Measurements from ENCODE around the gene ARHGAP26. TPM values are rescaled to one million over a fixed set of nuclear protein-coding genes. Genes with fewer than 3 reads are reported as not detected.

ARHGAP26 gene
- total RNA-seq, 4 donors from 2014 or later, result 12.4 to 49.5 (median 31.8) TPM

DNA sequence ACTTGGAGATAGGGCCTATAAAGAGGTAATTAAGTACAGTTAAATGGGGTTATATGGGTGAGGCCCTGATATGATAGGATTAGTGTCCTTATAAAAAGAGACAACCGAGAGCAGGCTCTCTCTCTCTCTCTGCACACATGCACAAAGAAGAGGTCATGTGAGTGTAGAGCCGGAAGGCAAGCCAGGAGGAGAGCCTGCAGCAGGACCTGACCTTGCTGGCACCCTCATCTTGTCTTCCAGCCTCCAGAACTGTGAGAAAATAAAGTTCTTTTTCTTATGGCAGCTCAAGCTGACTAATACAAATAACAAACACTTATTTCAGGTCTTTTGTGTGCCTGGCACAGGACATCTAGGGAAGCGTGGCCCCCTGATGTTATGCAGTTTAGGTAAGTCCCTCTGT, 62.1 kb downstream of the ARHGAP26 start:
- intact Hi-C loops (cut with DNase I; ENCODE audit: low total_unique reads), result no loop called here
- Histone ChIP-seq H3K36me3 (no peaks in the 10 kb centered on the region), H3K27ac (no peak overlapping the region), H3K4me3 (no peak overlapping the region), H3K27me3 (no peaks in the 10 kb centered on the region), H3K4me1 (peaks cover 0 to 15% of the 10 kb centered on the region in 2 donors), H3K9me3 (no peaks in the 10 kb centered on the region)
- TF ChIP-seq, protein P1, sequence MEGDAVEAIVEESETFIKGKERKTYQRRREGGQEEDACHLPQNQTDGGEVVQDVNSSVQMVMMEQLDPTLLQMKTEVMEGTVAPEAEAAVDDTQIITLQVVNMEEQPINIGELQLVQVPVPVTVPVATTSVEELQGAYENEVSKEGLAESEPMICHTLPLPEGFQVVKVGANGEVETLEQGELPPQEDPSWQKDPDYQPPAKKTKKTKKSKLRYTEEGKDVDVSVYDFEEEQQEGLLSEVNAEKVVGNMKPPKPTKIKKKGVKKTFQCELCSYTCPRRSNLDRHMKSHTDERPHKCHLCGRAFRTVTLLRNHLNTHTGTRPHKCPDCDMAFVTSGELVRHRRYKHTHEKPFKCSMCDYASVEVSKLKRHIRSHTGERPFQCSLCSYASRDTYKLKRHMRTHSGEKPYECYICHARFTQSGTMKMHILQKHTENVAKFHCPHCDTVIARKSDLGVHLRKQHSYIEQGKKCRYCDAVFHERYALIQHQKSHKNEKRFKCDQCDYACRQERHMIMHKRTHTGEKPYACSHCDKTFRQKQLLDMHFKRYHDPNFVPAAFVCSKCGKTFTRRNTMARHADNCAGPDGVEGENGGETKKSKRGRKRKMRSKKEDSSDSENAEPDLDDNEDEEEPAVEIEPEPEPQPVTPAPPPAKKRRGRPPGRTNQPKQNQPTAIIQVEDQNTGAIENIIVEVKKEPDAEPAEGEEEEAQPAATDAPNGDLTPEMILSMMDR (IDR thresholded peaks at IDR 0.05), result no peak
- no peak for TF ChIP-seq POLR2A (IDR thresholded peaks at IDR 0.05)
- DNase-seq, result no peak

DNA sequence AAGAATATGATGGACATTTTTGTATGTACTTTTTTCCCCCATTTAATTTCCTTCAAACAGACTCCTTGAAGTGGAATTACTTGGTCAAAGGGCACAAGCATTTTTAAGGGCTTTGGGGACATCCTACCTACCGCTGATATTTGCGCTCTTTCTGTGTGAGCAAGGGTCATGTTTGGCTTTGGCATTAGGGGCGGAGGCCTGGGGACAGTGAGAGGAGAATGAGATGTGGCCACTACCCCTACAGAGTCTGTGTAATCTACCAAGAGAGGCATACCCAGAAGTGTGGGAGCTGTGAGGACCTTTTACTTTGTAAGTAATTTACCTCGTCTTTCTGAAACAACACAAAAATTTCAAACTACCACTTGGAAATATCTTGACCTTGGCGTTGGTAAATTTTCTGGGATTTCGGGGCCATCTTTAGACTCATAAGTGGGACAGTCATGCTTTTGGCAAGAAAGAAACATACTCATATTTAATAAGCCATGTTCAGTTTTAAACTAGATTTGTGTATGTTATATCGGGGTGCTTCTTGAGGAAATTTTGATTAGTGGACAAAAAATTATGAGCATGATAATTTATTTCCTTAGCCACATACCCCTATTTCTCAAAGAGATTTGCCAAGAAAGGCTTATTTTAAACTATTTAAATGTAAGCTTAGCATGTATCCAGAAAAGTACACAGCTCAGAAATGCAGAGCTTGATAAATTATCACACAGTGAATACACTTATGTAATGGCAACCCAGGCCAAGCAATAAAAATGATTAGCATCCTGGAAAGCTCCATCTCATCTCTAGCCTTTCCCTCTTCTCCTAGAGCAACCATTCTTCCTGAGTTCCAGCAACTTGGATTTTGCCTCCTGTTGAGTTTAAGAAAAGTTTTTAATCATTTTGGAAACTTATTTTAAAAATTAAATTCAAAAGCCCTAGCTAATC, 63.6 kb downstream of the ARHGAP26 start:
- Histone ChIP-seq H3K4me1 (peaks cover 0 to 15% of the 10 kb centered on the region in 2 donors), H3K36me3 (no peaks in the 10 kb centered on the region), H3K9me3 (no peaks in the 10 kb centered on the region), H3K27me3 (no peaks in the 10 kb centered on the region), H3K4me3 (no peak overlapping the region), H3K27ac (peak overlapping the region; percentile 6 to 34)
- DNase-seq, result peak in 1 of 2 donors; percentile 48
- no peak for TF ChIP-seq POLR2A (IDR thresholded peaks at IDR 0.05)
- TF ChIP-seq, protein P1 (IDR thresholded peaks at IDR 0.05), result no peak
- intact Hi-C loops (cut with DNase I; ENCODE audit: low total_unique reads), result no loop called here

DNA sequence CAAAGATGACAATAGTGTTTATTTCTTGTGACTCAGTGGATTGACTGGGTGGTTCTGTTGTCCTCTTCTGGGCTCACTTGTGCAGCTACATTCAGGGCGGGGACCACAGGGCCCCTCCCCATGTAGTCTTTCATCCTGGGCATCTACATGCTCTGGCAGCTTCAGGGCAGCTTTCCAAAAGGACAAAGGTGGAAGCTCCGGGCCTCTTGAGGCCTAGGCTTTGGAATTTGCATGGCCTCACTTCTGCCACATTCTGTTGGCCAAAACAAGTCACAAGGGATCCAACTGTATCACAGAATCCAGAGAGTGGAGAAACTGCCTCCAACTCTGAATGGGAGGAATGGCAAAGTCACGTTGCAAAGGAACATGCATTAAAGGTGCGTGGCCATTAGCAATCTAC, 64.3 kb downstream of the ARHGAP26 start:
- Histone ChIP-seq H3K27ac (peak overlapping the region; percentile 6 to 27), H3K27me3 (no peaks in the 10 kb centered on the region), H3K36me3 (no peaks in the 10 kb centered on the region), H3K4me1 (peaks cover 0 to 11% of the 10 kb centered on the region in 2 donors), H3K4me3 (no peak overlapping the region), H3K9me3 (no peaks in the 10 kb centered on the region)
- DNase-seq, result no peak
- intact Hi-C loops (cut with DNase I; ENCODE audit: low total_unique reads), result no loop called here
- TF ChIP-seq, protein P1 (IDR thresholded peaks at IDR 0.05), result no peak
- no peak for TF ChIP-seq POLR2A (IDR thresholded peaks at IDR 0.05)

DNA sequence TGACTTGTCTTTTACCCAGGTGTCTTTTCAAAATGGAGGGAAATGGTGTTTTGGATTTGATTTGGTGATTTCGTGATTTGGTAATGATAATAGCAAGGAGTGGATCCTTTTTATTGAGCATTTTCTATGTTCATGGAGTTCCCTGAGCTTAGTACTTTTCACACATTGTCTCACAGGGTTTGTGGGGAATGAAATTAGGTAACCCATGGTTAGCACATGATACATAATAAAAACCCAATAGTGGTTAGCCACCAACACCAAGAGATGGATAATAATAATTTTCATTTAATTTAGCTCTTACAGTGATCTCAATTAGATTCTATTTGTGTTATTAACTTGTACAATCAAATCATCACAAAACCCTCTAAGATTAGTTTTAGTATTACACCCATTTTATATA, 65.4 kb downstream of the ARHGAP26 start:
- intact Hi-C loops (cut with DNase I; ENCODE audit: low total_unique reads), result no loop called here
- Histone ChIP-seq H3K4me1 (peaks cover 0 to 4% of the 10 kb centered on the region in 2 donors), H3K27ac (no peak overlapping the region), H3K9me3 (no peaks in the 10 kb centered on the region), H3K4me3 (no peak overlapping the region), H3K27me3 (no peaks in the 10 kb centered on the region), H3K36me3 (no peaks in the 10 kb centered on the region)
- TF ChIP-seq, protein P1 (IDR thresholded peaks at IDR 0.05), result no peak
- no peak for DNase-seq

DNA sequence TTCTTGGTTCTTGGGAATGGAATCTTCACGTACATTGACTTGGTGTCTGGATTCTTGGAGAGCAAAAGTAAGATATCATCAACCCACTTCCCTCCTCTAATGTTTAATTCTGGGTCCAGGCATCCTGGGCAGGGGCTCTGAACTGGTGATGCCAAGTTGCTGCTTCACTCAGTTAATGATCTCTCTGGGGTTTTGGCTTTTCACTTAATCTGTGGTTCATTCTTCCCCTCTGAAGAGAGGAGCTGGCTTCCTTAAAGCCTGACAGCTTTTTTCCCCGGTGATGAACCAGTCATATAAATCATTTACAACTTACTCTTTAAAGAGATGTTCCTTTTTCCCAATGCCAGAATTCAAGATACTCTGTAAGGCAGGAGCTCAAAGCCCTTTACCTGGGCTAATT, 65.9 kb downstream of the ARHGAP26 start:
- intact Hi-C loops (cut with DNase I; ENCODE audit: low total_unique reads), result no loop called here
- Histone ChIP-seq H3K36me3 (no peaks in the 10 kb centered on the region), H3K4me1 (peaks cover 3% of the 10 kb centered on the region in 2 donors), H3K4me3 (no peak overlapping the region), H3K27me3 (no peaks in the 10 kb centered on the region), H3K27ac (no peak overlapping the region), H3K9me3 (no peaks in the 10 kb centered on the region)
- no peak for DNase-seq
- no peak for TF ChIP-seq POLR2A (IDR thresholded peaks at IDR 0.05)
- TF ChIP-seq, protein P1 (IDR thresholded peaks at IDR 0.05), result no peak
